ENCODE data around the gene TRPM6.
"Not testable (repeated sequence)": the region's sequence is repeated elsewhere in the genome, so short reads cannot be mapped to it uniquely, and the experiment has no call there.

TRPM6 gene, protein sequence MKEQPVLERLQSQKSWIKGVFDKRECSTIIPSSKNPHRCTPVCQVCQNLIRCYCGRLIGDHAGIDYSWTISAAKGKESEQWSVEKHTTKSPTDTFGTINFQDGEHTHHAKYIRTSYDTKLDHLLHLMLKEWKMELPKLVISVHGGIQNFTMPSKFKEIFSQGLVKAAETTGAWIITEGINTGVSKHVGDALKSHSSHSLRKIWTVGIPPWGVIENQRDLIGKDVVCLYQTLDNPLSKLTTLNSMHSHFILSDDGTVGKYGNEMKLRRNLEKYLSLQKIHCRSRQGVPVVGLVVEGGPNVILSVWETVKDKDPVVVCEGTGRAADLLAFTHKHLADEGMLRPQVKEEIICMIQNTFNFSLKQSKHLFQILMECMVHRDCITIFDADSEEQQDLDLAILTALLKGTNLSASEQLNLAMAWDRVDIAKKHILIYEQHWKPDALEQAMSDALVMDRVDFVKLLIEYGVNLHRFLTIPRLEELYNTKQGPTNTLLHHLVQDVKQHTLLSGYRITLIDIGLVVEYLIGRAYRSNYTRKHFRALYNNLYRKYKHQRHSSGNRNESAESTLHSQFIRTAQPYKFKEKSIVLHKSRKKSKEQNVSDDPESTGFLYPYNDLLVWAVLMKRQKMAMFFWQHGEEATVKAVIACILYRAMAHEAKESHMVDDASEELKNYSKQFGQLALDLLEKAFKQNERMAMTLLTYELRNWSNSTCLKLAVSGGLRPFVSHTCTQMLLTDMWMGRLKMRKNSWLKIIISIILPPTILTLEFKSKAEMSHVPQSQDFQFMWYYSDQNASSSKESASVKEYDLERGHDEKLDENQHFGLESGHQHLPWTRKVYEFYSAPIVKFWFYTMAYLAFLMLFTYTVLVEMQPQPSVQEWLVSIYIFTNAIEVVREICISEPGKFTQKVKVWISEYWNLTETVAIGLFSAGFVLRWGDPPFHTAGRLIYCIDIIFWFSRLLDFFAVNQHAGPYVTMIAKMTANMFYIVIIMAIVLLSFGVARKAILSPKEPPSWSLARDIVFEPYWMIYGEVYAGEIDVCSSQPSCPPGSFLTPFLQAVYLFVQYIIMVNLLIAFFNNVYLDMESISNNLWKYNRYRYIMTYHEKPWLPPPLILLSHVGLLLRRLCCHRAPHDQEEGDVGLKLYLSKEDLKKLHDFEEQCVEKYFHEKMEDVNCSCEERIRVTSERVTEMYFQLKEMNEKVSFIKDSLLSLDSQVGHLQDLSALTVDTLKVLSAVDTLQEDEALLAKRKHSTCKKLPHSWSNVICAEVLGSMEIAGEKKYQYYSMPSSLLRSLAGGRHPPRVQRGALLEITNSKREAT (N-terminal part only)

GRCh38 chr9:74887041-74887980, at the start of gene TRPM6:
Gene TRPM6 (minus strand): TSS chr9:74887921. CDS start chr9:74887856, 65 bp downstream.
- peak; percentile 71 to 83 for DNase-seq

DNA sequence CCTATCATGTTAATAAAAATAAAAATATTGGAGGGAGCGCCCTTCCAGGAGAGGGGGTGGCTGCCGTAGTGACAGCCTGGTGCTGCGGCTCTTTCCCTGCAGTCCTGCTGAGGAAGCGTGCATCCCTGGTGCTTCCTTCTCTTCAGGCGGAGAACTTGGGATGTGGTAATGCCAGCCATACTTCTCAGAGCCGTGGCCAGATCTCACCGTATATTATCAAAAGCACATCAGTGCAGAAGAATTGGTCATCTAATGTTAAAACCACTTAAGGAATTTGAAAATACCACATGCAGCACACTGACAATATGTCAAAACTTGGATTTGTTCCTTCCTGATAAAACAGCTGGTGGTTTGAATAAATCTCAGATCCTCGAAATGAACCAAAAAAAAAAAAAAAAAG, 47.3 kb upstream of the TRPM6 start:
- DNase-seq, result no peak

DNA sequence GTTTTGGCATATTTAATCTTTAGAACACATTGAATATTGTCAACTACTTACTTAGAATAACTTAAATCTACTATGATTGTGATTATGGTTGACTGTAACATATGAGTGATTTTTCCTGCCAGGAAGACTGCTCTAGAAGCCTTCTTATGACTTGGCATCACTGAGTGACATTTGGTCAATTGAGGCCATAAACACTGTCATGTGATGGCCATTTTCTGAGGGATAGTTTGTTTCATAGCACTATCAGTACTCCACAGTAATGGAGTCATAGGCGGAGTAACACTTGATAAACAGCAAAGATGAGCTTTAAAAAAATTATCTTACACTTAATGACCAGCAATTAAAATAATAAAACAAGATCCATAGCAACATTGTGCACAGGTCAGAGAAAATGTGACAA, 34.0 kb upstream of the TRPM6 start:
- no peak for DNase-seq

DNA sequence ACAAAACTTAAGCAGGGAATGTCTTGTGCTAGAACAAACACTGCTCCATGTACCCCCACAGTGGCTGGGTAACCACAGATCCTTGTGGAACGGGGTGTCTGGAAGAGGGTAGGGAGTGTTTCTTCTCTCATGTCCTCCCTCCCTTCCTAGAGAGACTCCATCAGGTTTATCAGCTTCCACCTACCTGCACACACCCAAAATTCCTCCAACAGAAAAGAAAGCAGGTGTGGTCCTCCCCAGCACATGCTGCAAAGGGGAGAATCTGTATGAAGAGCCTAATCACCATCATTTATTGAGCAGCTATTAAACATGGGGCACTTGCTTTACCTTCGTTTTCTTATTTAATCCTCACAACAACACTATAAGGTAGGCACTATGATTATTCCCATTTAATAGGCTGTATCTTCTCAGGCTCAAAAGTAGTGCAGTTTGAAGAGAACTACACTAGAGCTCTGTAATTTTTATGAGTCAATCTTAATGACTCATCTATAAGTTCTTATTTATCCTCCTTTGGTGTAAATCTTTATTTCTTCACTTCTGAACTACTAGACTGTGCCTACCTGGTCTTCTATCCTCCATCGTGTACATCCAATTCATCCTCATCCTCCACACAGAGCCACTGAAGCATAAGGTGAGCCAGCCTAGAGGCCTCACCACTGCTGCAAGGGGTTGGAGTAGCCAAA, 33.4 kb upstream of the TRPM6 start:
- no peak for DNase-seq

DNA sequence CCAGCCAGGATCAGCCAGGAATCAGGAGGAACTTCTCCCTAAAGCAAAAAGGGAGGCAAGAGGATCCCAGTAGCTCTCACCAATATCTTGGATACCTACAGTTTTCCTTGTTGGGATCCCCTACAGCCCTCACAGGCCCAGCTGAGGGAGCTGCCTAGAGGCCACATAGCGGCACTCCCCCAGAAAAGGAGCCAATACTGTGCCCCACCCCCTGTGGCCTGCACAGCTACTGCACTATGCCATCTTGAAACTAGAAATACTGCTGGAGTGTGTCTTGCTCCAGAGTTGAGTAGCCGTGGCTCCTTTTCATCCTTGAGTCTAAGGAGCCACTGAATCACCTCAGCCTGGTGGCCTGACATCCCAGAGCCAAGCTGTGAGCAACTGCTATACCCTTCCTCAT, 22.3 kb upstream of the TRPM6 start:
- DNase-seq, result no peak

DNA sequence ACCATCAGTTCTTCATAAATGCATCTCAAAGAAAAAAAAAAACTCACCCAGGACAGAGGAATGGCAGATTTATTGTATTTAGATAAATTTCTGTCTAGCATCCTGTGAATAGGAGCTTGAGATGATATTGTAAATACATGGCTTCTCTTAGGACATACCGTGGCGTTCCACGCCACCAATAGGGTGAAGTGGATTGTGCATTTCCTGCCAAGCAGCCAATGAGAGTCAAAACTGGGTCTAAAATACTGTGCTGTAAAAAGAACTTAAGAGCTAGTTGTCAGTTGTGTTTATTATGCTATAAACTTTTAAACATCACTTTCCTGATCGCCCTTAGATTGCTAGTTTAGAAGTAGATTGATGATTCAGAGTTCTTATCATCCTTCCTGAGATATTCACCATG, 20.9 kb upstream of the TRPM6 start:
- no peak for DNase-seq

DNA sequence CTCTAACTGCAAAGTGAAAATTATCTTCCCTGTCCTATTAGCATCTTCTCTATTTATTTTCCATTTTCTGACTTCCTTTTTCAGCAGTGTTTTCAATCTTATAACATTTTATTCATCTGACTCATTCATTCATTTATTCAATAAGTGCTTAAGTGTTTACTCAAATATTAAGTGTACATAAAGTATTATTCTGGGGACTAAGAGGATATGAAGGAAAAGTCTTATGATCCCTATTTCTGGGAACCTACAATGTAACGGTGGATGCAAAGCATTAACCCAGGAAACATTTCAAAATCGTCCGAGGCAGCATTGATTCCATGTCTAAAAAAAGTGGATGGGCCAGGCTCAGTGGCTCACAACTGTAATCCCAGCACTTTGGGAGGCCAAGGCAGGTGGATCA, 19.4 kb upstream of the TRPM6 start:
- DNase-seq, result no peak

DNA sequence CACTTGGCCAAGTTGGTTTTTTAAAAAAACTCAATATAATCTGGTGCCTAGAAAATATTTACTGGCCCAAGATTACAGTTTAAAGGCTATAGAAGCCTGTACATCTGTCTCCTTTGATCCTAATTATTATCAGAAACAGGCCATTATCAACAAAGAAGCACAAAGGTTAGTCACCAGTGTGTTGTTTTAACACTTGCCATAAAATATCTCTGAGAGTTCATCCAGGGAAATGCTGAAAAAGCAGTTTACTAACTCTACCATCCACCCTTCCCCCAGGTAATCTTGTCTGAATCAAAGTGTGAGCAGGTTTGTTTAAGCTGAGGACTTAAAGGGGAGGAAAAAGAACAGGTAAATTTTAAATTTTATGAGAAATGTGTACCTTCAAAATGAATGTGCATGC, 13.3 kb upstream of the TRPM6 start:
- DNase-seq, result no peak

DNA sequence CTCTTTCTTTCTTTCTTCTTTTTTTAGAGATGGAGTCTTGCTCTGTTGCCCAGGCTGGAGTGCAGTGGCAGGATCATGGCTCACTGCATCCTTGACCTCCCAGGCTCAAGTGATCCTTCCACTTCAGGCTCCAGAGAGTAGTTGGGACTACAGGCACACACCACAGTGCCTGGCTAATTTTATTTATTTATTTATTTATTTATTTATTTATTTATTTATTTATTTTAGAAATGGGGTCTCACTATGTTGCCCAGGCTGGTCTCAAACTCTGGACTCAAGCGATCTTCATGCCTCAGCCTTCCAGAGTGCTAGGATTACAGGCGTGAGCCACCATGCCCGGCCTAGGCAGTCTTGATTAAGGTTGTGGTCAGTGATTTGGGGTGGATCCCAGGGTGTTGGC, 728 bp upstream of the TRPM6 start:
- DNase-seq, result not testable (repeated sequence)

DNA sequence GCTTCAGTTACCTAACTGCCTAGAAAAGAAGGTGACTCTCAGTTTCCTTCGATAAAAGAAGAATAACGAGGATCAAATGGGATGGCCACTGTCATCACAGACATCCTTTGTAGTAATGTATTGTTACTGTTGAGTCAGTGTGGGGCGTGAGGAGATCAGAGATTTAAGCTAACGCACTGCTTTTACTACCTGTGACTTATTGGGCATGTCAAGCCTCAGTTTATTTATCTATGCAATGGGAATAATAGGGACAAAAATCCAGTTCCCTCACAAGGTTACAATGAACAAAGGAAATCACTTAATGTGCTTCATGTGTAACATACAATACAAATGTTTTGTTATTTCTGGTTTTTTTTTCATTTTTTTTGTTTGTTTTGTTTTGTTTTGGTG, 255 bp upstream of the TRPM6 start:
- no peak for DNase-seq

GRCh38 chr9:74876382-74876949, 11.3 kb downstream of the TRPM6 start:
- no peak for DNase-seq

GRCh38 chr9:74875656-74876055, 12.1 kb downstream of the TRPM6 start:
- no peak for DNase-seq

GRCh38 chr9:74874220-74874619, 13.5 kb downstream of the TRPM6 start:
- DNase-seq, result no peak

DNA sequence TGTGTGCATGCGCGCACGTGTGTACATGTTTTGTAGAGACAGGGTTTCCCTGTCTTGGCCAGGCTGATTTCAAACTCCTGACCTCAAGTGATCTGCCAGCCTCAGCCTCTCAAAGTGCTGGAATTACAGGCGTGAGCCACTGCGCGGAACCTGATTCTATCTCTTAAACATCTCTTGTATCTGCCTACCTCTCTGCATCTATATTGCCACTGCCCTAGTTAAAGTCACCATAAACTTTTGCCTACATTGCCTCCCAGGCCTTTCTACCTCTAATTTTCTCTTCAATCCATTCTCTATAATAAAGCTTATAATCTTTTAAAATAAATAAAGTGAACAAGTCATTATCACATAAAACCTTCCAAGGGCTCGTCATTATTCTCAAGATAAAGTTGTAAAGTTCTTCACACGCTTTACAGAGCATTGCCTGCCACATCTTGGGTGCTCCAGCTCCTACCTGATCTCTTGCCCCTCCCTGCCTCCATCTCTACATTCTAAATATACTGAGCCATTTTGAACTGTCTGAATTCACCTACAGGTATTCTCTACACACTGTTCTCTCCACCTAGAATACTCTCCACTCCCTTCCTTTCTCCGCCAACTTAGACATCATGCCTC, 15.0 kb downstream of the TRPM6 start:
- no peak for DNase-seq

DNA sequence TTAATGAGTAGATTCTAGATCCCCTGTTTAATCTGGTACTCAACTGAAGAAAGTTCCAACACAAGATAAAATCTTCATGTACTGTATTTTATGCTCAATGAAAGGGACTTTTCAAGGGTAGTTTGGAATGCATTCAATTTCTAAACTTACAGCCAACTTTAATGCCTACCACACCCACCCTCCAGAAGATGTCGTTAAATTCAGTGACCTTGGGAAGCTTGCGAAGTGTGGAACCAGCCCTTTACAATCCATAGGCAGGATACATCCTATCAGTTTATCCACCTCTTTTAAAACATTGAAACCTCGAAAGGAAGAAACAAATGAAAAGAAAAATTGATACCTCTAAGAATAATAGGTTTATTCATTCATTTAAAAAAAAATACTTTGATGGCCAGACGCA, 20.2 kb downstream of the TRPM6 start:
- no peak for DNase-seq

DNA sequence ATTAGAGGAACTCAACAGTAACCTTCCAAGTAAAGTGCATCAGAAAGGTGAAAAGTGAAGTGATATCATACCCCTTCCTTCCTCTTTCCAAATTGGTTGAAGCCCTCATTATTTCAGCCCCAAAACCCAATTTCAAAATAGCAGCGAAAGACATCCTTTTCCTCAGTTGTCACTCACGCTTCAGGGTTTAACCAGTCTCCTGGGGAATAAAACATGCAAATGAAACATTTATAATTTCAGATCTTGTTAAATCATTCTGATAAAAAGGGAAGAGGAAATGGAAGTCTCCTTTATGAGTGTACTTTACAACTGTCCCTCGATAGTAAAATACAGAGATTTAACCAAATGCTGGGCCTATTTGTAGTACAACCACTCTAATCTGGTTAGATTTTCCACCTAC, 22.5 kb downstream of the TRPM6 start:
- peak in 1 of 2 experiments; percentile 1 for DNase-seq

DNA sequence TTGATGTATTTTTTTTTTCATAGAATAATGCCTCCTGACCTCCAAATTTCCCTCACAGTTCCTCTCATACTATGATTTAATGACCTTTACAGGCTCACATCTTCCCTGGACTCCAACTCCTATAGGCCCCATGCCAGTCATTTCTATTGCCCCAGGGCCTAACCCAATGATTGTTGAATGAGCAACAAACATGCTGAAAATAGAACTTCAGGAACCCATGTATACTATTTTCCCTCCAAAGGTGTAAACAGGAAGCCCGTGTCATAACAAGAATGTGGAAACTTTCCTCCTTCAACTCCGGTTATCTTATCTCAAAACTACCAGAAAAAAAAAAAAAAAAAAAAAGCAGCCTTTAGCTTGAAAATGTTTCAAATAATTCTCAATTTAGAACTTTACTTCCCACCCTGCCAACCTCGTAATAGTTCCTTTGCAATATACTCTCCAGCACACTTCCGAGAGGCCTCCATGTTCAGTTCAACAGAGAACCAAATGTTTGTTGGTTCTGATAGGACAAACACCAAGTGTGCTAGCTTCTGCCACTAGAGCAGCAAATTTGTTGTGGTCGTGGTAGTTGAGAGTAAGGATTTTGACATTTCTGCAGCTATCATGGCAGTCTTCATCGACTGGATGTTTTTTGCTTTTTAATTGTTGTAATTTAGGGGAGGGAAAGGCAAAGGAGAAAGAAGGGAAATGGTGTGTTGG, 25.8 kb downstream of the TRPM6 start:
- DNase-seq, result no peak

DNA sequence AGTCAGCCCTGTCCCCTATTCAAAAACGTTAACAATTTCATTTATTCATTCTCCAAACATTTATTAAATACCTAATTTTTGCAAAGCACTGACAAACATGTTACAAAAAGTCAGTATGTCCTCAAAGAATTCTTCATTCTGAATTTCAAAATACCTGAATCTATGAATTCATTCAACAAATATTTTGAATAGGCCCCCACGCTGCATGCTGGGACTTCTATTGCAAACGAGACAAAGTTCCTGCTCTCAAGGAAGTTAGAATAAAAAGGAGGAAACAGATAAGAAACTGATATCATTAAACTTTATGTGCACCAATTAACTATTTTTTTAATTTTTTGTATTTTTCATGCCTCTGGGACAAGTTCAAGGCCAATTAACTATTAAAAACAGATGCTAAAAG, 26.6 kb downstream of the TRPM6 start:
- no peak for DNase-seq

GRCh38 chr9:74860247-74860646, 27.5 kb downstream of the TRPM6 start:
- not testable (repeated sequence) for DNase-seq

DNA sequence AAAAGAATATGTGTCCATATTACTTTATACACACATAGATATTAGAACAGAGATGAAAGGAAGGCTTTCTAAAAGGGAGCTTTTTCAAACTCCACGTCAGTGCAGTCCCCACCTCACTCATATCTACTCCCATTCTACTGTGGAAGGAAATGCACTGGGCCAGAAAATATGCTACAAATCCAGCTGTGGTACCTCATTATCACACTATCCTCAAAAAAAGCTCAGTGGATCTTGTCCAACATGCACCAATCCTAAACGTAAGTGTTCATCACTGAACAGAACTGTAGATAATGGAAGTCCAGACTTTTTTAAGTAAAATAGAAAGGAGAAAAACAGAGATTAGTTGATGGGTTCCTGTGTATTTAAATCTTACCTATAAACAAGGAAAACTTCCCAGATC, 27.9 kb downstream of the TRPM6 start:
- DNase-seq, result no peak
